Naive thymus-derived CD4-positive, alpha-beta T cell (primary cell): Measurements from ENCODE around the gene ZNF341. TPM values are rescaled to one million over a fixed set of nuclear protein-coding genes. Genes with fewer than 3 reads are reported as not detected.
A peak's percentile ranks its signal among the peaks of the same experiment; 100 is the strongest.

Source experiments
- ATAC-seq: fragments of 150-1000 bp; cut with Tn5 transposase; 2 replicates; pipeline ENCODE4 v1.10.0; 2021; ENCODE audit warnings: mild to moderate bottlenecking, moderate library complexity
- CTCF ChIA-PET: fragments of 350-600 bp; sonication (Branson Sonifier 250); formaldehyde crosslinking; loops from one replicate; lab custom pipeline; 2021; ENCODE audit warnings: antibody characterized with exemption; lab: Charles Lee
- POLR2A ChIA-PET: fragments of 350-600 bp; sonication (Branson Sonifier 250); formaldehyde crosslinking; loops from one replicate; lab custom pipeline; 2021; ENCODE audit warnings: antibody characterized with exemption, inconsistent platforms; lab: Charles Lee
- DNase-seq, 9 donors: peaks; one replicate each; pipeline versions ENCODE4 v3.0.0 to v3.0.0-alpha.2; 2020 to 2022; ENCODE audit warnings: mixed read lengths in 1 of 9
- H3K27ac ChIP-seq: one replicate; pipeline ENCODE4 v1.7.0; 2013; ENCODE audit warnings: mild to moderate bottlenecking, low read depth, low read length, moderate library complexity
- H3K27me3 ChIP-seq, 2 donors: one replicate each; pipeline ENCODE4 v1.7.0; 2013; ENCODE audit warnings: low read length in 2 of 2, mild to moderate bottlenecking in 2 of 2, moderate library complexity in 2 of 2; ENCODE audit not compliant: control insufficient read depth in 2 of 2, insufficient read depth in 2 of 2
- H3K36me3 ChIP-seq, 3 experiments: 1 replicate in 2 of 3; 2 replicates in 1 of 3; pipeline ENCODE4 v1.7.0; 2013; ENCODE audit warnings: low read length in 3 of 3, mild to moderate bottlenecking in 3 of 3, moderate library complexity in 1 of 3; ENCODE audit not compliant: insufficient read depth in 3 of 3, control insufficient read depth in 2 of 3
- H3K4me1 ChIP-seq, 2 donors: one replicate each; pipeline ENCODE4 v1.7.0; 2013; ENCODE audit warnings: low read length in 2 of 2, mild to moderate bottlenecking in 2 of 2, moderate library complexity in 1 of 2; ENCODE audit not compliant: control insufficient read depth in 2 of 2, insufficient read depth in 2 of 2
- H3K4me3 ChIP-seq: 2 replicates; pipeline ENCODE4 v1.7.0; 2013; ENCODE audit warnings: mild to moderate bottlenecking, low read length
- H3K9me3 ChIP-seq, 3 experiments: 1 replicate in 2 of 3; 2 replicates in 1 of 3; pipeline ENCODE4 v1.7.0; 2013; ENCODE audit warnings: low read length in 3 of 3; ENCODE audit not compliant: control insufficient read depth in 2 of 3
- H3K27ac Mint-ChIP-seq, 9 donors: one replicate each; pipeline ENCODE4 v1.8.0; 2020 to 2022; ENCODE audit warnings: mixed read lengths in 9 of 9, mild to moderate bottlenecking in 8 of 9, moderate library complexity in 5 of 9, inconsistent platforms in 2 of 9
- H3K27me3 Mint-ChIP-seq, 5 donors: one replicate each; pipeline ENCODE4 v1.8.0; 2021 to 2022; ENCODE audit warnings: mixed read lengths in 5 of 5, mild to moderate bottlenecking in 1 of 5
- H3K36me3 Mint-ChIP-seq, 5 donors: one replicate each; pipeline ENCODE4 v1.8.0; 2020 to 2022; ENCODE audit warnings: mixed read lengths in 5 of 5, mild to moderate bottlenecking in 3 of 5, inconsistent platforms in 1 of 5
- H3K4me1 Mint-ChIP-seq, 7 donors: one replicate each; pipeline ENCODE4 v1.8.0; 2020 to 2022; ENCODE audit warnings: mixed read lengths in 7 of 7, mild to moderate bottlenecking in 3 of 7, inconsistent platforms in 1 of 7
- H3K4me3 Mint-ChIP-seq, 10 donors: one replicate each; pipeline ENCODE4 v1.8.0; 2020 to 2022; ENCODE audit warnings: mild to moderate bottlenecking in 10 of 10, mixed read lengths in 10 of 10, moderate library complexity in 6 of 10, inconsistent platforms in 2 of 10
- H3K9me3 Mint-ChIP-seq, 11 donors: one replicate each; pipeline ENCODE4 v1.8.0; 2020 to 2022; ENCODE audit warnings: mixed read lengths in 11 of 11, mild to moderate bottlenecking in 4 of 11, inconsistent platforms in 1 of 11, moderate library complexity in 1 of 11
- intact Hi-C, 2 donors: fragments of 100-400 bp; cut with micrococcal nuclease; formaldehyde crosslinking; loops; one replicate each; pipeline ENCODE4 v1.15.1; 2023
- polyA plus RNA-seq, 2 donors: library from polyadenylated mRNA; unstranded; fragments of 300-500 nt; fragmentation: Illumina TruSeq; gene quantifications; one replicate each; pipeline ENCODE4 v1.2.3, GENCODE V29; 2021
- total RNA-seq, 6 experiments: library from RNA in 5 of 6; stranded (reverse) in 5 of 6; gene quantifications; 1 replicate in 5 of 6; 2 replicates in 1 of 6; pipeline ENCODE4 v1.2.3 and lab custom pipeline; 2021 to 2026

Gene ZNF341
- total and polyA plus RNA-seq, 7 experiments from 2014 or later, result 1.5 to 6.1 (median 4.5) TPM

- ChIA-PET POLR2A (no interaction called here), CTCF (interaction anchor here (1.6 kb wide), 1 partner anchor 127 kb away, joined by 3 read pairs; no protein-coding TSS in a partner anchor)
- intact Hi-C loops, result no loop called here
- peak overlapping the region in 5 of 9 donors; percentile 19 to 65 (median 50) for H3K27ac Mint-ChIP-seq
- no peak overlapping the region for H3K4me3 ChIP-seq
- H3K36me3 ChIP-seq, result peaks cover 0 to 16% (median 0%) of the 10 kb centered on the region in 3 experiments
- H3K27me3 ChIP-seq, result no peaks in the 10 kb centered on the region
- H3K36me3 Mint-ChIP-seq, result peaks cover 1 to 23% (median 5%) of the 10 kb centered on the region in 5 donors
- peak overlapping the region in 1 of 10 donors; percentile 1 for H3K4me3 Mint-ChIP-seq
- DNase-seq (no peak), ATAC-seq (no peak)
- H3K9me3 Mint-ChIP-seq, result peaks cover 0 to 1% (median 0%) of the 10 kb centered on the region in 11 donors
- H3K27me3 Mint-ChIP-seq, result no peaks in the 10 kb centered on the region
- peaks cover 0 to 18% (median 5%) of the 10 kb centered on the region in 7 donors for H3K4me1 Mint-ChIP-seq
- no peak overlapping the region for H3K27ac ChIP-seq
- peaks cover 0 to 11% of the 10 kb centered on the region in 2 donors for H3K4me1 ChIP-seq
- H3K9me3 ChIP-seq, result no peaks in the 10 kb centered on the region
Measured at GRCh38 chr20:33787253-33787891, 55.6 kb downstream of the ZNF341 start.

GRCh38 chr20:33788351-33789049 is 56.7 kb downstream of the ZNF341 start:
- DNase-seq, result no peak
- Mint-ChIP-seq H3K36me3 (peaks cover 0 to 17% (median 4%) of the 10 kb centered on the region in 5 donors), H3K4me3 (no peak overlapping the region), H3K27me3 (no peaks in the 10 kb centered on the region), H3K4me1 (peaks cover 0 to 23% (median 5%) of the 10 kb centered on the region in 7 donors), H3K9me3 (peaks cover 0 to 1% (median 0%) of the 10 kb centered on the region in 11 donors), H3K27ac (no peak overlapping the region)
- H3K36me3 ChIP-seq, result peaks cover 0 to 16% (median 0%) of the 10 kb centered on the region in 3 experiments
- intact Hi-C loops, result no loop called here
- ChIA-PET CTCF (interaction anchor here (0.6 to 1.6 kb wide), 3 partner anchors 55 to 1640 kb away, joined by 3 read pairs; no protein-coding TSS in a partner anchor), POLR2A (no interaction called here)
- no peak for ATAC-seq
- H3K9me3 ChIP-seq, result no peaks in the 10 kb centered on the region
- no peaks in the 10 kb centered on the region for H3K27me3 ChIP-seq
- no peak overlapping the region for H3K4me3 ChIP-seq
- no peak overlapping the region for H3K27ac ChIP-seq
- peaks cover 0 to 11% of the 10 kb centered on the region in 2 donors for H3K4me1 ChIP-seq

- Mint-ChIP-seq H3K4me1 (peaks cover 0 to 25% (median 5%) of the 10 kb centered on the region in 7 donors), H3K27ac (peak overlapping the region in 1 of 9 donors; percentile 7), H3K27me3 (no peaks in the 10 kb centered on the region), H3K4me3 (no peak overlapping the region), H3K36me3 (peaks cover 0 to 17% (median 4%) of the 10 kb centered on the region in 5 donors), H3K9me3 (peaks cover 0 to 1% (median 0%) of the 10 kb centered on the region in 11 donors)
- no peaks in the 10 kb centered on the region for H3K27me3 ChIP-seq
- H3K27ac ChIP-seq, result no peak overlapping the region
- no peaks in the 10 kb centered on the region for H3K9me3 ChIP-seq
- ChIA-PET CTCF (interaction anchor here (1.1 to 1.4 kb wide), 2 partner anchors 56 to 340 kb away, joined by 3 to 5 read pairs; no protein-coding TSS in a partner anchor), POLR2A (interaction anchor here (0.7 kb wide), 1 partner anchor 274 kb away, joined by 3 read pairs; no protein-coding TSS in a partner anchor)
- DNase-seq (no peak), ATAC-seq (peak; percentile 42)
- H3K4me3 ChIP-seq, result no peak overlapping the region
- H3K36me3 ChIP-seq, result peaks cover 0 to 16% (median 0%) of the 10 kb centered on the region in 3 experiments
- H3K4me1 ChIP-seq, result peaks cover 0 to 11% of the 10 kb centered on the region in 2 donors
- intact Hi-C loops, result no loop called here
Measured at GRCh38 chr20:33789109-33789857, 57.5 kb downstream of the ZNF341 start.

DNA sequence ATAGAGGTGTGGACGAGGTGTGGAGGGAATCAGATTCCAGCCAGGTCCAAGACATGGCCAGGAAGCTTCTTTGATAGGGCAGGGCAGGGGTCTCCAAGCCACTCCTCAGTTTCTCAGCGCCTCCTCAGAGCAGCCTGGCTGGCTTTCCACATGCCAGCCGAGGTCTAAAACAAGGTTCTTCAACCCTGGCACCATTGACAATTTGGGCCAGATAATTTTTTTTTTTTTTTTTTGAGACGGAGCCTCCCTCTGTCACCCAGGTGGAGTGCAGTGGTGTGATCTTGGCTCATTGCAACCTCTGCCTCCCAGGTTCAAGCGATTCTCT is 58.0 kb downstream of the ZNF341 start:
- H3K36me3 Mint-ChIP-seq, result peaks cover 0 to 17% (median 4%) of the 10 kb centered on the region in 5 donors
- no peak overlapping the region for H3K4me3 ChIP-seq
- ATAC-seq (no peak), DNase-seq (no peak)
- CTCF ChIA-PET, result interaction anchor here (1.1 kb wide), 1 partner anchor 339 kb away, joined by 5 read pairs; no protein-coding TSS in a partner anchor
- H3K4me1 Mint-ChIP-seq, result peaks cover 0 to 25% (median 5%) of the 10 kb centered on the region in 7 donors
- no peaks in the 10 kb centered on the region for H3K27me3 Mint-ChIP-seq
- no peaks in the 10 kb centered on the region for H3K27me3 ChIP-seq
- no peak overlapping the region for H3K27ac Mint-ChIP-seq
- POLR2A ChIA-PET, result interaction anchor here (0.7 kb wide), 1 partner anchor 274 kb away, joined by 3 read pairs; no protein-coding TSS in a partner anchor
- H3K4me3 Mint-ChIP-seq, result no peak overlapping the region
- H3K9me3 ChIP-seq, result no peaks in the 10 kb centered on the region
- peaks cover 0 to 11% of the 10 kb centered on the region in 2 donors for H3K4me1 ChIP-seq
- H3K9me3 Mint-ChIP-seq, result peaks cover 0 to 1% (median 0%) of the 10 kb centered on the region in 11 donors
- intact Hi-C loops, result no loop called here
- peaks cover 0 to 16% (median 0%) of the 10 kb centered on the region in 3 experiments for H3K36me3 ChIP-seq
- no peak overlapping the region for H3K27ac ChIP-seq

DNA sequence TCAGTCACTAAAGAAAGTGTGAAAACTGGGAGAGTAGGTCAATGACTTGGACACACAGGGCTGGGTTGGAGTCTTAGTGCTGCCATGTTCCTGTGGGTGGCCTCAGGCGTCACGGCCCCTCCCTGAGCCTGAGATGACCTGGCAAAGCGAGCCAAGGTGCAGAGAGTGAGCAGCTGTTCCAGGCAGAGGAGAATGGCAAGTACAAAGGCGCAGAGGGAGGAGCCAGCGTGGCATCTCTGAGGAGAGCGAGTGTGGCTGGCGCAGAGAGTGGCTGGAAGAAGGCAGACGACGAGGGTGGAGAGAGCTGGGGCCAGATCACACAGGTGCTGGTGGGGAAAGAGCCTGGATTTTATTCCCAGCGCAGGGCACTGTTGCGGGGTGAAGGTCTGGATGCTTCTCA is 58.8 kb downstream of the ZNF341 start:
- H3K4me3 Mint-ChIP-seq, result no peak overlapping the region
- ATAC-seq, result no peak
- Histone ChIP-seq H3K27ac (no peak overlapping the region), H3K36me3 (peaks cover 0 to 16% (median 0%) of the 10 kb centered on the region in 3 experiments), H3K27me3 (no peaks in the 10 kb centered on the region), H3K4me1 (peaks cover 0 to 11% of the 10 kb centered on the region in 2 donors), H3K9me3 (no peaks in the 10 kb centered on the region), H3K4me3 (no peak overlapping the region)
- no peak for DNase-seq
- no peaks in the 10 kb centered on the region for H3K27me3 Mint-ChIP-seq
- POLR2A ChIA-PET, result no interaction called here
- intact Hi-C loops, result no loop called here
- peaks cover 0 to 1% (median 0%) of the 10 kb centered on the region in 11 donors for H3K9me3 Mint-ChIP-seq
- peak overlapping the region in 2 of 9 donors; percentile 2 to 59 for H3K27ac Mint-ChIP-seq
- CTCF ChIA-PET, result interaction anchor here (1.1 to 2.1 kb wide), 2 partner anchors 124 to 338 kb away, joined by 5 to 9 read pairs; no protein-coding TSS in a partner anchor
- H3K36me3 Mint-ChIP-seq, result peaks cover 0 to 17% (median 4%) of the 10 kb centered on the region in 5 donors
- peaks cover 0 to 25% (median 5%) of the 10 kb centered on the region in 7 donors for H3K4me1 Mint-ChIP-seq

- Histone ChIP-seq H3K36me3 (peaks cover 0 to 16% (median 0%) of the 10 kb centered on the region in 3 experiments), H3K4me3 (no peak overlapping the region), H3K27ac (no peak overlapping the region), H3K27me3 (no peaks in the 10 kb centered on the region), H3K4me1 (peaks cover 0 to 11% of the 10 kb centered on the region in 2 donors), H3K9me3 (no peaks in the 10 kb centered on the region)
- ChIA-PET CTCF (interaction anchor here (2.1 kb wide), 1 partner anchor 124 kb away, joined by 9 read pairs; no protein-coding TSS in a partner anchor), POLR2A (no interaction called here)
- DNase-seq (no peak), ATAC-seq (no peak)
- peaks cover 0 to 17% (median 4%) of the 10 kb centered on the region in 5 donors for H3K36me3 Mint-ChIP-seq
- H3K4me1 Mint-ChIP-seq, result peaks cover 0 to 24% (median 5%) of the 10 kb centered on the region in 7 donors
- intact Hi-C loops, result no loop called here
- no peaks in the 10 kb centered on the region for H3K27me3 Mint-ChIP-seq
- H3K9me3 Mint-ChIP-seq, result peaks cover 0 to 1% (median 0%) of the 10 kb centered on the region in 11 donors
- no peak overlapping the region for H3K4me3 Mint-ChIP-seq
- H3K27ac Mint-ChIP-seq, result peak overlapping the region in 1 of 9 donors; percentile 59
Measured at GRCh38 chr20:33791021-33791420, 59.2 kb downstream of the ZNF341 start.
